KBM-7 (cell line): Measurements from ENCODE around the gene NPC1L1.

Experiments used
- DNase-seq: peaks from one replicate; pipeline ENCODE4 v3.0.0-alpha.2; 2015
- in situ Hi-C: fragments of 300-500 bp; cut with MboI; formaldehyde crosslinking; loops from 2 replicates; pipeline ENCODE4 v1.14.3; 2020; ENCODE audit warnings: low sequenced_read_pairs, low pct_unique_long_range_greater_than_20kb, mixed read lengths

NPC1L1 gene

GRCh38 chr7:44541028-44541869 is at the start of gene NPC1L1:
Gene NPC1L1 (minus strand): TSS chr7:44541330. CDS start chr7:44541259, 71 bp downstream.
- no peak for DNase-seq
- in situ Hi-C loops: no loop called here

DNA sequence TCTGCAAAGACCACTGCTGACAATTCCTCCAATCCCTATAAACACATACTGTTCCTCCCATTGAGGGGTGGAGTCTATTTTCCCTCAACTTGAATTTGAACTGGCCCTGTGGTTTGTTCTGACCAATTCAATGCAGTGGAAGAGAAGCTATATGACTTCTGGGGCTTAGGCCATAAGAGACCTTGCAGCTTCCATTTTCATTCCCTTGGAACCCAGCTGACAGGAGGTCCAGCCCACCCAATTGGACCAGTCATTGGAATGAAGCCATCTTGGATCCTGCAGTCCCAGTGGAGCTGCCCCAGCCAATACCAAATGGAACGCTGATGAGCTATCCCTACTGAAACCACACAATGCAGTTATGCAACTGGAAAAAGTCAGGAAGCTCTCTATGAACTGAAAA is 49.8 kb upstream of the NPC1L1 start:
- in situ Hi-C loops: loop anchor here (25.0 kb wide), 2 partner anchors 346 to 546 kb away; no protein-coding TSS in a partner anchor
- no peak for DNase-seq

DNA sequence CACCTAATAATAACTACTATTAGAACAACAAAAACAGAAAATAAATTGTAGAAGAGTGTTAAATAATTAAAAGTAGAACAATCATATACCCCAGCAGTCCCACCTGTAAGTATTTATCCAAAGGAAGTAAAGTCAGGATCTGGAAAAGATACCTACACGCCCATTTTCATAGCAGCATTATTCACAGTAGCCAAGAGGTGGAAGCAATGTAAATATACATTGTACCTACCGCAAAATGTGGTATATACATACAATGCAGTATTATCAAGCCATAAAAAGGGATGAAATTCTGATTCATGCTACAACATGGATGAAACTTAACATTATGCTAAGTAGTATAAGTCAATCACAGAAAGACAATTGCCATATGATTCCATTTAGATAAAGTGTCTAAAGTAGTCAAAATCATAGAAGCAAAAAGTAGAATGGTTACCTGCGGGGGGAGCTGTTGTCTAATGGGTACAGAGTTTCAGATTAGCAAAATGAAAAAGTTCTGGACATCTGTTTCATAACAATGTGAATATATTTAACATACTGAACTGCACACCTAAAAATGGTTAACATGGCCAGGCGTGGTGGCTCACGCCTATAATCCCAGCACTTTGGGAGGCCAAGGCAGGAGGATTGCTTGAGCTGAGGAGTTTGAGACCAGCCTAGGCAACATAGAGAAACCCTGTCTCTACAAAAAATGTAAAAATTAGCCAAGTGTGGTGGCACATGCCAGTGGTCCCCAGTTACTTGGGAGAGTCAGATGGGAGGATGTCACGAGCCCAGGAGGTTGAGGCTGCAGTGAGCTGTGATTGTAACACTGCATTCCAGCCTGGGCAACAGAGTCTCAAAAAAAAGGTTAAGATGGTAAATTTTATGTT is 46.9 kb upstream of the NPC1L1 start:
- in situ Hi-C loops: loop anchor here (25.0 kb wide), 2 partner anchors 349 to 549 kb away; no protein-coding TSS in a partner anchor
- peak; percentile 80 for DNase-seq

DNA sequence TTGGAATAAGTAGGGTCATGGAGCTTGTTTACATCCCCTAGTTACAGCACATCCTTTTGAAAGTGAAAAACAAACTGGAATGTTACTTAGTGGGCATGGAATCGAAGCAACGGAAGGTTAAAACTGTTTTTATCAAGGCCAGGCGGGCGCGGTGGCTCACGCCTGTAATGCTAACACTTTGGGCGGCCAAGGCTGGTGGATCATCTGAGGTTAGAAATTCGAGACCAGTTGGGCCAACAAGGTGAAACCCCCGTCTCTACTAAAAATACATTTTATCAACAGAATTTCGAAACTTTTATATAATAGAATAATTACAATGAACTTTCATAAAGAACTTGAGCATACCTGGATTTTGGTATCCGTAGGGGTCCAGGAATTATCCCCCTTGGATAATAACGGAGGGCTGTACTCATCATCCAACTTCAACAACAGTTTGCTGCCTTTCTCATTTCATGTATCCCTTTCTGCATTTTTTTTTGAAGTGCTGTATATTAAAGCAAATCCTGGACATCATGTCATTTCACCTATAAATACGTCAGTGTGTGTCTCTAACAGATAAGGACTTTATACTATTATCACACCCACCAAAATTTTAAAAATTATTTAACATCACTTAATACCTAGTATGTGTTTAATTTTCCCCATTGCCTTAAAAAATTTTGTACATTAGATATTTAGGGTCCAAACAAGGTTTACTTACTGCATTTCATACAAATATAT is 42.2 kb upstream of the NPC1L1 start:
- DNase-seq: no peak
- in situ Hi-C loops: loop anchor here (25.0 kb wide), 2 partner anchors 354 to 554 kb away; no protein-coding TSS in a partner anchor

GRCh38 chr7:44581879-44582603 is 40.9 kb upstream of the NPC1L1 start, which contains the start of gene TMED4:
Gene TMED4 (minus strand): TSS chr7:44582231. CDS start chr7:44582206, 25 bp downstream.
- peak; percentile 99 for DNase-seq
- in situ Hi-C loops: loop anchor here (25.0 kb wide), 2 partner anchors 355 to 555 kb away; no protein-coding TSS in a partner anchor

GRCh38 chr7:44580945-44581878 is 40.1 kb upstream of the NPC1L1 start:
- in situ Hi-C loops: loop anchor here (25.0 kb wide), 2 partner anchors 356 to 556 kb away; no protein-coding TSS in a partner anchor
- DNase-seq: peak; percentile 29

GRCh38 chr7:44576228-44576627 is 35.1 kb upstream of the NPC1L1 start:
- DNase-seq: no peak
- in situ Hi-C loops: loop anchor here (25.0 kb wide), 2 partner anchors 361 to 561 kb away; no protein-coding TSS in a partner anchor

DNA sequence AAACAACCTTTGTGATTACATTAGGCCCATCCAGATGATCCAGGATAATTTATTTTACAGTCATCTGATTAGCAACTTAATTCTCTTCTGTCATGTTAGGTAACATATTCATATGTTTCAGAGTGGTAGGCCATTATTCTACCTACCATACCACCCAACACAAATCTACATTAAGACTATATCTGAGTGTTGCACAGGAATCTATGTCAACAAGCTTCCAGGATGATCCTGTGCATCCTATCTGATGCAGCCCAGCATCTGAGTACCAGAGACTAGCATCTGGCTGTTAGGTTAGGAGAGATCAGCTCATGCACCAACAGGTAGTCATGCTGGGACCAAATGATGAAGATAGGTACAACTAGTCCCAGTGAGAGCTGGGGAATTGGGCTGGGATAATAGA is 33.9 kb upstream of the NPC1L1 start:
- no peak for DNase-seq
- in situ Hi-C loops: loop anchor here (25.0 kb wide), 2 partner anchors 362 to 562 kb away; no protein-coding TSS in a partner anchor

DNA sequence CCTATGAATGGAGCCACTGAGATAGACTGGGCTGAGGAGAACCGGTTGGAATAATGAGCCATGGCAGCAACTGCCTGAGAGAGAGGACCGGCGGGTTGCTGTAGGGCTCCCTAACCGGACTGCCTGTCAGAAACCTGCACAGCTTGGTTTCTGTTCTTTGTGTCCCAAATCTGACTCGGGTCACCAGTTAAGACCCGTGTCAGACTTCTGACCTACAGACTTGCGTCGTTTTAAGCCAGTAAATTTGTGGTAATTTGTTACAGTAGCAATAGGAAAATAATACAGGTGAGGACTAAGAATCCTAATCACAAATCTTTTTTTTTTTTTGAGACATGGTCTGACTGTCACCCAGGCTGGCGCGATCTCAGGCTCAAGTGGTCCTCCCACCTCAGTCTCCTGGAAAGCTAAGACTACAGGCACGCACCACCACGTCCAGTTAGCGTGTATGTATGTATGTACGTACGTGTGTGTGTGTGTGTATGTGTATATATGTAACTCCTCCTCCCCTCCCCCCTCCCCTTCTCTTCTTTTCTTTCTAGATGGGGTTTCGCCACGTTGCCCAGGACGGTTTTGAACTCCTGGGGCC is 33.2 kb upstream of the NPC1L1 start:
- no peak for DNase-seq
- in situ Hi-C loops: no loop called here

- in situ Hi-C loops: no loop called here
- DNase-seq: peak; percentile 92
Measured at GRCh38 chr7:44573464-44574286, 32.5 kb upstream of the NPC1L1 start, which contains the start of gene DDX56. Gene DDX56 (minus strand): TSS chr7:44573908. CDS start chr7:44573895, 13 bp downstream.

DNA sequence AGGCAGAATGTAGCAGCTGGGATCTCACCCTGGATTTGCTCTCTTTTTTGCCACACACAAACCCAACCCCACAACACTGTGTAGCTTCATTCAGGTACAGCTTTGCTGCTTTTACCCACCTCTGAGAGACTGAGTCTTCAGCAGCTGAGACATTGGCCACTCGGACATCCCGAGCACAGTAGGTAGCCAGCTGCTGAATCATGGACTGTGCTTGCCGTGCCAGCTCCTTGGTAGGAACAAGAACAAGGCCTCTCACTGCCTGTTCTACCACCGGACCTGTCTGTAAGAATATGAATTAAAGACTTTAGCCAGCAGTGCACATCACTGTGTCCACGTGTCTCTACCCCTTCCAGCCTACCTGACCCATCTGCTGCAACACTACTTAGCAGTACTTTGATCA is 31.6 kb upstream of the NPC1L1 start:
- DNase-seq: no peak
- in situ Hi-C loops: no loop called here

- DNase-seq: no peak
- in situ Hi-C loops: no loop called here
Measured at GRCh38 chr7:44569959-44570358, 28.8 kb upstream of the NPC1L1 start.

DNA sequence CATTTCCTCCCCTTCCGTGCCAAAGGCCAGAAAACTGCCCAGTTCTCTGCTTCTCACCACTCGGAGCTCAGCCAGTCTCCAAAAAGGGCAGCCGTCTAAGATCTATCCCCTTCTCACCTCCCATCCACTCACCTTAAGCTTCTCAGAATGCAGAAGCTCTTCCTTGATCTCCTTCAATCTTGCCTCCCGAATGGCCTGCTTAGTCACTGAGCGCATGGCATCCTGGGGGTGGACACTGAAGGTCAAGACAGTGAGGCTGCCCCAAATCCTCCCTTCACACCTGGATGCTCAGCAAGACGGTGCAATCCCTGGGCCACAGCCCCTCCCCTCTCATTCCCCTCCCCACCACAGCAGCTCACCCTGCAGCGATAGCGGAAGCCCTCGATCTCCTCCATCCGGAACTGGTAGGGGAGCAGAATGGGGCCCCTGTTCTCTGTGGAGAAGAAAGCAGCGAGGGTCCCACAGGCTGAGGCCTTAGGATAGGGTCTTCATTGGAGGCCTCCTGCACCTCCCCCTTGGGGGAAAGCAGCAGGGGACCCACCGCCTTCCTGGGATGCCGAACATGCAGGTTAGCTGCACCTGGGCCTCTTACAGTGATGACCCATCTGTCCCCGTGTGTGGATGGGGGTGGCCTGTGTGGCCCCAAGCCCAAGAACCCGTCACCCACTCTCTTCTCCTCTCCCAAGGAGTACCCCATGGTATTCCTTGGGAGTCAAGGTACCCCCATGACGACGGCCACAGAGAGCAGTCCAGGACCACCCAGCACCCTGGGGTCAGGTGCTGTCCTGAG is 27.8 kb upstream of the NPC1L1 start:
- DNase-seq: no peak
- in situ Hi-C loops: no loop called here

DNA sequence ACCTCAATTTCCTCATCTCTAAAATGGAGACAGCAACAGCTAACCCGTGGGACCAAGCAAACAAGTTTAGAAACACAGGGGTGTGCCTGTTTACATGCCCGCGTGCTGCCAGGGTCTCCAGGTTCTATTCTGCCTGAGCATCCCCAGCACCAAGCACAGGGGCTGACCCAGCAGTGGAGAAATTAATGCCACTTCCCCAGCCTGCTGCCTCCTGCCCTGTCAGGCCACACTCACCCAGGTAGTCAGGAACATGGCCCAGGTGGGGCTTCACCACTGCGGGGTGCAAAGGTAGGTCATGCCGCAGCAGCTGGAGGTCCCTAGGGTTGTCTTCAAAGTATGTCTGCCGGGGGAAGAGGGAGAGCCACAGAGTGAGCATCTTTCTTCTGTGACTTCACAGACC is 26.8 kb upstream of the NPC1L1 start:
- DNase-seq: no peak
- in situ Hi-C loops: no loop called here

- in situ Hi-C loops: no loop called here
- no peak for DNase-seq
Measured at GRCh38 chr7:44566680-44567079, 25.6 kb upstream of the NPC1L1 start.
